PC-3 (cell line): ENCODE measurements around the gene RTN3. TPM values are rescaled to one million over a fixed set of nuclear protein-coding genes. Genes with fewer than 3 reads are reported as not detected.

Experiments used
- ATAC-seq: fragments of 200-7000 bp; cut with Tn5 transposase; 2 replicates; pipeline ENCODE4 v1.9.1; 2020; ENCODE audit warnings: mild to moderate bottlenecking, moderate library complexity
- BruUV-seq: library from RNA; stranded (reverse); fragments of 400-500 nt; replicated peaks from 2 replicates; lab custom pipeline; 2021; lab: Mats Ljungman, UMichigan
- CTCF ChIA-PET: fragments of 300-600 bp; sonication (Branson Sonifier 250); formaldehyde crosslinking; loops from one replicate; lab custom pipeline; 2022; ENCODE audit warnings: antibody characterized with exemption; lab: Charles Lee
- POLR2A ChIA-PET: fragments of 300-600 bp; sonication (Branson Sonifier 250); formaldehyde crosslinking; loops from one replicate; lab custom pipeline; 2022; ENCODE audit warnings: antibody characterized with exemption; ENCODE audit not compliant: unreplicated experiment; lab: Charles Lee
- DNase-seq: peaks from one replicate; pipeline ENCODE4 v3.0.0-alpha.2; 2015
- H2AFZ ChIP-seq: fragments of 300-600 bp; sonication (generic); 2 replicates; pipeline ENCODE4 v1.6.0; 2016; ENCODE audit warnings: antibody characterized with exemption, low read length
- H3F3A ChIP-seq: fragments of 300-600 bp; sonication (generic); one replicate; pipeline ENCODE4 v1.6.0; 2017; ENCODE audit warnings: antibody characterized with exemption, low read length, control low read depth, mild to moderate bottlenecking; ENCODE audit not compliant: unreplicated experiment
- H3K27ac ChIP-seq: fragments of 300-600 bp; sonication (generic); 2 replicates; pipeline ENCODE4 v1.5.1; 2016; ENCODE audit warnings: mild to moderate bottlenecking, low read length
- H3K27me3 ChIP-seq: fragments of 300-600 bp; sonication (generic); 2 replicates; pipeline ENCODE4 v1.6.1; 2016; ENCODE audit warnings: low read length, mixed read lengths
- H3K36me3 ChIP-seq: fragments of 300-600 bp; sonication (generic); 2 replicates; pipeline ENCODE4 v1.6.1; 2016; ENCODE audit warnings: low read depth, mixed run types, low read length, mixed read lengths
- H3K4me1 ChIP-seq: fragments of 300-600 bp; sonication (generic); 2 replicates; pipeline ENCODE4 v1.5.1; 2016; ENCODE audit warnings: low read length; ENCODE audit not compliant: insufficient read depth
- H3K4me2 ChIP-seq: fragments of 300-600 bp; sonication (generic); 2 replicates; pipeline ENCODE4 v1.6.0; 2016; ENCODE audit warnings: low read length
- H3K4me3 ChIP-seq: fragments of 300-600 bp; sonication (generic); 2 replicates; pipeline ENCODE4 v1.5.1; 2016; ENCODE audit warnings: mild to moderate bottlenecking, low read length, mixed read lengths
- H3K79me2 ChIP-seq: fragments of 300-600 bp; sonication (generic); 2 replicates; pipeline ENCODE4 v1.6.1; 2017; ENCODE audit warnings: low read length, mixed read lengths
- H3K9ac ChIP-seq: fragments of 300-600 bp; sonication (generic); 2 replicates; pipeline ENCODE4 v1.6.0; 2016; ENCODE audit warnings: mild to moderate bottlenecking, low read length
- H3K9me2 ChIP-seq: fragments of 300-600 bp; sonication (generic); replicated peaks from 2 replicates; pipeline ENCODE4 v1.6.1; 2016; ENCODE audit warnings: mixed run types, low read length, mixed read lengths
- H3K9me3 ChIP-seq: fragments of 300-600 bp; sonication (generic); 2 replicates; pipeline ENCODE4 v1.6.1; 2016; ENCODE audit warnings: low read length, mixed read lengths
- H4K20me1 ChIP-seq: fragments of 300-600 bp; sonication (generic); 2 replicates; pipeline ENCODE4 v1.6.1; 2016; ENCODE audit warnings: low read length, mixed read lengths
- EZH2 ChIP-seq: fragments of 300-600 bp; sonication (generic); IDR thresholded peaks from one replicate; pipeline ENCODE4 v1.6.1; 2017; ENCODE audit warnings: antibody characterized with exemption, mild to moderate bottlenecking, low read length; ENCODE audit not compliant: unreplicated experiment
- EZH2phosphoT487 ChIP-seq: fragments of 300-600 bp; sonication (generic); IDR thresholded peaks from 2 replicates; pipeline ENCODE4 v1.6.1; 2018; ENCODE audit warnings: mild to moderate bottlenecking, antibody characterized with exemption, low read length, borderline replicate concordance
- intact Hi-C: fragments of 100-400 bp; cut with micrococcal nuclease; formaldehyde crosslinking; loops from 2 replicates; pipeline ENCODE4 v1.9.0; 2023
- total RNA-seq: library from RNA; depleted of rRNA; stranded (reverse); fragments of >200 nt; gene quantifications from 2 replicates; pipeline ENCODE4 v1.2.3, GENCODE V29; 2014
- TF ChIP-seq, protein P1 (sequence below): fragments of 300-600 bp; sonication (generic); conservative IDR thresholded peaks from 2 replicates; pipeline ENCODE4 v1.5.1; 2017; ENCODE audit warnings: antibody characterized with exemption, low read depth, mild to moderate bottlenecking, low read length

The RTN3 gene
- total RNA-seq, 1 experiment from 2014 or later = 100 TPM

DNA sequence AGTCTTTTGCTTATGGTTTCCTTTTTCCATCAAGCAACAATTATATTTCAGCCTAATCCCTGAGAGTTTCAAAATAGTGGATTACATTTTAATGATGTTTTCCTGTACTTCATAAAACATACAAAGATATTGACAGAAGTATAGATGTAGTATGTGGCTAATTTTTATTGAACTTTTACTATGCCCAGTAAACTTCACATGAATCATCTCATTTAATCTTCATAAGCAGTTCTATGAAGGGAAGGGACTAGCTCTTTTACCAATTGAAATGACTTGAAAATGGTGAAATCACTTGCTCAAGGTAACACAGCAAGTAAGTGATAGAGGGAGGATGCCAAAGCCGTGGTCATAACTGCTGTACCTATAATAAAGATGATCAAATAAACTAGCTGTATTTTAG lies 27.5 kb downstream of the RTN3 start:
- no peak overlapping the region for H2AFZ ChIP-seq
- TF ChIP-seq EZH2 (no peak), EZH2phosphoT487 (no peak)
- TF ChIP-seq, protein P1, sequence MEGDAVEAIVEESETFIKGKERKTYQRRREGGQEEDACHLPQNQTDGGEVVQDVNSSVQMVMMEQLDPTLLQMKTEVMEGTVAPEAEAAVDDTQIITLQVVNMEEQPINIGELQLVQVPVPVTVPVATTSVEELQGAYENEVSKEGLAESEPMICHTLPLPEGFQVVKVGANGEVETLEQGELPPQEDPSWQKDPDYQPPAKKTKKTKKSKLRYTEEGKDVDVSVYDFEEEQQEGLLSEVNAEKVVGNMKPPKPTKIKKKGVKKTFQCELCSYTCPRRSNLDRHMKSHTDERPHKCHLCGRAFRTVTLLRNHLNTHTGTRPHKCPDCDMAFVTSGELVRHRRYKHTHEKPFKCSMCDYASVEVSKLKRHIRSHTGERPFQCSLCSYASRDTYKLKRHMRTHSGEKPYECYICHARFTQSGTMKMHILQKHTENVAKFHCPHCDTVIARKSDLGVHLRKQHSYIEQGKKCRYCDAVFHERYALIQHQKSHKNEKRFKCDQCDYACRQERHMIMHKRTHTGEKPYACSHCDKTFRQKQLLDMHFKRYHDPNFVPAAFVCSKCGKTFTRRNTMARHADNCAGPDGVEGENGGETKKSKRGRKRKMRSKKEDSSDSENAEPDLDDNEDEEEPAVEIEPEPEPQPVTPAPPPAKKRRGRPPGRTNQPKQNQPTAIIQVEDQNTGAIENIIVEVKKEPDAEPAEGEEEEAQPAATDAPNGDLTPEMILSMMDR = no peak
- no peaks in the 10 kb centered on the region for H3K27me3 ChIP-seq
- no peaks in the 10 kb centered on the region for H3F3A ChIP-seq
- H4K20me1 ChIP-seq = peaks cover 20% of the 10 kb centered on the region
- DNase-seq (no peak), ATAC-seq (peak; percentile 57)
- peaks cover 90% of the 10 kb centered on the region for H3K79me2 ChIP-seq
- H3K9me3 ChIP-seq = no peaks in the 10 kb centered on the region
- no peak overlapping the region for H3K27ac ChIP-seq
- no peaks in the 10 kb centered on the region for H3K9me2 ChIP-seq
- H3K4me2 ChIP-seq = no peak overlapping the region
- POLR2A ChIA-PET = no interaction called here
- intact Hi-C loops = no loop called here
- BruUV-seq = no TSS peak
- no peaks in the 10 kb centered on the region for H3K4me1 ChIP-seq
- no peak overlapping the region for H3K9ac ChIP-seq
- H3K4me3 ChIP-seq = no peak overlapping the region
- CTCF ChIA-PET = no interaction called here
- H3K36me3 ChIP-seq = no peaks in the 10 kb centered on the region

DNA sequence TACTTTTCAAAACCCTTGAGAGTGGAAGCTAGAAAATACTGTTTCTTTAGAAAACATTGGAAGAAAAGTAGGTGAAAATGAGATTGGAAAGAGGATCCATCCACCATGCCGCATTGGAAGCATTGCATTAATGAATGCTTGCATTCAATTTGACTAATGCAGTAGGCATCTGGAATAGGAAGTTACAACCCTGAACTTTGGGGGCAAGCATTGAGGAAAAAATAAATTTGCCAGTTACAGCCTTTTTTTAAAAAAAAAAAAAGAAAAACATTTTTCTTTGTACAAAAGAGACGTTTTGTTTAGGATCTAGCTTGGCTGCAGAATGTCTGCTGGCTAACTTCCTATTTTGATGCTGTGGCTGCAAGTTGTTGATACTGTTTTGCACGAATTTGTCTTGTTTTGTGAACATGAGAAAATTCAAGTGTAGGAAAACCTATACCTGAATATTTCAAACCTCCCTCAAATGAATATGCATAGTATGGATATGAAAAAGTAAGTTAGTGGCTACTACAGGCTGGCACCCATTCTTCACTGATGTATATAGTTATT lies 28.1 kb downstream of the RTN3 start:
- no peak for ATAC-seq
- DNase-seq = no peak
- Histone ChIP-seq H3F3A (no peaks in the 10 kb centered on the region), H3K36me3 (no peaks in the 10 kb centered on the region), H3K9me3 (no peaks in the 10 kb centered on the region), H3K9me2 (no peaks in the 10 kb centered on the region), H3K79me2 (peaks cover 92% of the 10 kb centered on the region), H4K20me1 (peaks cover 20% of the 10 kb centered on the region), H3K4me1 (no peaks in the 10 kb centered on the region), H2AFZ (no peak overlapping the region), H3K4me3 (no peak overlapping the region), H3K9ac (no peak overlapping the region), H3K4me2 (no peak overlapping the region), H3K27me3 (no peaks in the 10 kb centered on the region), H3K27ac (no peak overlapping the region)
- POLR2A ChIA-PET = no interaction called here
- intact Hi-C loops = no loop called here
- no TSS peak for BruUV-seq
- CTCF ChIA-PET = interaction anchor here (0.6 kb wide), 1 partner anchor 116 kb away, joined by 8 read pairs; no protein-coding TSS in a partner anchor
- TF ChIP-seq, protein P1 = no peak
- no peak for TF ChIP-seq EZH2phosphoT487
- TF ChIP-seq EZH2 = no peak

DNA sequence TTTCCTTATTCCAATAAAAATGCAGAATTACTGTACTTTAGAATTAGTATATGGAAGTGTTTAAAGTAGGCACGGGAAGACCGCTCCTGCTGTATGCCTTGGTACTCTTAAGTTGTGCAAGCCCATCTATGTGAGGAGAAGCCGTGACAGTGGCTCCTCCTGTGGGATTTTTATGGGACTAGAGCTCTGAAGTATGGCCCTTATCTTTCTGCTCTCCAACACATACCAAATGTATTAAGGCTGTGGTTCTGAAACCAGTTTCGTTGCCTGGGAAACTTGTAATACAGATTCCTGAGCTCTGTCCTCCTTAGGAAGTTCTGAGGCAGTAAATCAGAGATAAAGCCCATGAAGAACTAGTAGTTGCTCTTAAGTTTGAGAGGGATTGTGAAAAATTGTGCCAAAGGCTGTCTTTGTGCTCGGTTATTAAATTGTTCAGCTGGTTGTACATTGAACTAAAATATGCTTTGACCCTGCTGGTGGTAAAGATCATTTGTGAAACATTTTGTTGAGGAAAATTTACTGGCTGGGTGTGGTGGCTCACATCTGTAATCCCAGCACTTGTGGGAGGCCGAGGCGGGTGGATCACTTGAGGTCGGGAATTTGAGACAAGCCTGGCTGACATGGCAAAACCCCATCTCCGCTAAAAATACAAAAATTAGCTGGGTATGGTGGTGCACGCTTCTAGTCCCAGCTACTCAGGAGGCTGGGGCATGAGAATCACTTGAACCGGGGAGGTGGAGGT lies 29.3 kb downstream of the RTN3 start:
- Histone ChIP-seq H2AFZ (no peak overlapping the region), H3K4me3 (no peak overlapping the region), H3K9me3 (no peaks in the 10 kb centered on the region), H3K27me3 (no peaks in the 10 kb centered on the region), H3K9ac (no peak overlapping the region), H3K79me2 (peaks cover 87% of the 10 kb centered on the region), H3F3A (no peaks in the 10 kb centered on the region), H3K36me3 (no peaks in the 10 kb centered on the region), H3K4me2 (no peak overlapping the region), H3K27ac (no peak overlapping the region), H3K9me2 (no peaks in the 10 kb centered on the region), H3K4me1 (peaks cover 11% of the 10 kb centered on the region), H4K20me1 (peaks cover 20% of the 10 kb centered on the region)
- DNase-seq (peak; percentile 13), ATAC-seq (no peak)
- BruUV-seq = no TSS peak
- ChIA-PET CTCF (no interaction called here), POLR2A (interaction anchor here (0.7 kb wide), 1 partner anchor 1511 kb away, joined by 3 read pairs; no protein-coding TSS in a partner anchor)
- TF ChIP-seq, protein P1 = no peak
- TF ChIP-seq EZH2 (no peak), EZH2phosphoT487 (no peak)
- intact Hi-C loops = no loop called here
